H1 (cell line): Measurements from ENCODE around the gene LEFTY1.

ENCODE experiments used
- ASH2L ChIP-seq: fragments of 200-600, 300-600 bp; sonication (generic); IDR thresholded peaks from one replicate; pipeline ENCODE4 v1.7.1; 2017; ENCODE audit warnings: low read length
- CHD1 ChIP-seq: IDR thresholded peaks from 2 replicates; pipeline ENCODE4 v1.6.1; 2012; ENCODE audit warnings: low read depth, low read length, improper control_type of control experiment
- GTF2F1 ChIP-seq: IDR thresholded peaks from 2 replicates; pipeline ENCODE4 v1.6.1; 2012; ENCODE audit warnings: low read depth, low read length, improper control_type of control experiment, borderline replicate concordance
- JUN ChIP-seq: IDR thresholded peaks from 2 replicates; pipeline ENCODE4 v1.6.1; 2011; ENCODE audit warnings: low read depth, mild to moderate bottlenecking, improper control_type of control experiment, low read length
- KDM5A ChIP-seq: fragments of 200-600 bp; IDR thresholded peaks from 2 replicates; pipeline ENCODE4 v1.7.1; 2012; ENCODE audit warnings: mild to moderate bottlenecking, low read length, inconsistent platforms, mixed read lengths
- NRF1 ChIP-seq: IDR thresholded peaks from 2 replicates; pipeline ENCODE4 v1.6.1; 2011; ENCODE audit warnings: mild to moderate bottlenecking, low read depth, low read length, improper control_type of control experiment
- POLR2A ChIP-seq, 2 experiments: IDR thresholded peaks; 1 replicate in 1 of 2; 2 replicates in 1 of 2; pipeline ENCODE4 v1.6.1; 2011; ENCODE audit warnings: low read depth in 2 of 2, low read length in 2 of 2, mild to moderate bottlenecking in 2 of 2; ENCODE audit errors: control extremely low read depth in 1 of 2
- POLR2AphosphoS5 ChIP-seq: IDR thresholded peaks from 2 replicates; pipeline ENCODE4 v1.6.1; 2011; ENCODE audit warnings: low read depth, low read length
- SAP30 ChIP-seq: fragments of 300-600 bp; sonication (generic); IDR thresholded peaks from 2 replicates; pipeline ENCODE4 v1.7.1; 2012; ENCODE audit warnings: low read length, moderate library complexity, mild to moderate bottlenecking, inconsistent platforms; ENCODE audit not compliant: insufficient read depth, insufficient replicate concordance
- SUZ12 ChIP-seq: fragments of 200-600 bp; sonication (generic); IDR thresholded peaks from 2 replicates; pipeline ENCODE4 v1.6.1; 2012; ENCODE audit warnings: mild to moderate bottlenecking, inconsistent platforms, low read length, moderate library complexity, mixed read lengths
- ZNF274 ChIP-seq: IDR thresholded peaks from 2 replicates; pipeline ENCODE4 v1.7.0; 2012; ENCODE audit warnings: low read length, borderline replicate concordance; ENCODE audit errors: extremely low read depth
- TF ChIP-seq, protein P1 (sequence below), 3 experiments: IDR thresholded peaks; 1 replicate in 2 of 3; 2 replicates in 1 of 3; pipeline versions ENCODE4 v1.5.1 to v1.6.1; 2011; ENCODE audit warnings: low read length in 3 of 3, mild to moderate bottlenecking in 3 of 3, inconsistent platforms in 2 of 3, low read depth in 1 of 3, moderate library complexity in 1 of 3; ENCODE audit not compliant: insufficient read depth in 1 of 3; ENCODE audit errors: control extremely low read depth in 1 of 3
- TF ChIP-seq, protein P2 (sequence below): IDR thresholded peaks from 2 replicates; pipeline ENCODE4 v1.6.1; 2011; ENCODE audit warnings: low read depth, mild to moderate bottlenecking, low read length; ENCODE audit not compliant: insufficient read depth

DNA sequence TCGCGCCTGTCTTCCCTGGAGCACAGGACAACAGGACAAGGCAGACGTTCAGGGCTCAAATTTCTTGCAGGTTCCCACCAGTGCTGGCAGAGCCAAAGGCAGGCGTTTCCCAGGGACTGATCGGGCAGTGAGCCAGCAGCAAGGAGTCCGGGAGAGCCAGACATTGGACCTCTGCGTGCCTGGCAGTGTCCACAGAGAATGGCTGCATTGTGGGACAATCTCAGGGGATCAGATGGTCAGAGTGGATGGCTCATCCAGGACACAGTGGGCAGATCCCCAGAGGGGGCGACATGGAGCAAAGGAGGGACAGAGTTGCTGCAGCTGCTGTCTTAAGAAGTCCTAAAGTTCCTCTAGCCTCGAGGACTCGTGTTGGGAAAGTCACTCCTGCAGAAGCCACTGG, 11.4 kb downstream of the LEFTY1 start:
- TF ChIP-seq, protein P1, sequence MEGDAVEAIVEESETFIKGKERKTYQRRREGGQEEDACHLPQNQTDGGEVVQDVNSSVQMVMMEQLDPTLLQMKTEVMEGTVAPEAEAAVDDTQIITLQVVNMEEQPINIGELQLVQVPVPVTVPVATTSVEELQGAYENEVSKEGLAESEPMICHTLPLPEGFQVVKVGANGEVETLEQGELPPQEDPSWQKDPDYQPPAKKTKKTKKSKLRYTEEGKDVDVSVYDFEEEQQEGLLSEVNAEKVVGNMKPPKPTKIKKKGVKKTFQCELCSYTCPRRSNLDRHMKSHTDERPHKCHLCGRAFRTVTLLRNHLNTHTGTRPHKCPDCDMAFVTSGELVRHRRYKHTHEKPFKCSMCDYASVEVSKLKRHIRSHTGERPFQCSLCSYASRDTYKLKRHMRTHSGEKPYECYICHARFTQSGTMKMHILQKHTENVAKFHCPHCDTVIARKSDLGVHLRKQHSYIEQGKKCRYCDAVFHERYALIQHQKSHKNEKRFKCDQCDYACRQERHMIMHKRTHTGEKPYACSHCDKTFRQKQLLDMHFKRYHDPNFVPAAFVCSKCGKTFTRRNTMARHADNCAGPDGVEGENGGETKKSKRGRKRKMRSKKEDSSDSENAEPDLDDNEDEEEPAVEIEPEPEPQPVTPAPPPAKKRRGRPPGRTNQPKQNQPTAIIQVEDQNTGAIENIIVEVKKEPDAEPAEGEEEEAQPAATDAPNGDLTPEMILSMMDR (IDR thresholded peaks at IDR 0.05; ENCODE audit: control extremely low read depth in 1 of 3, insufficient read depth in 1 of 3, low read depth in 1 of 3, low read length in 3 of 3): peak; percentile 71 to 83 (median 77)
- TF ChIP-seq CHD1: no peak
- no peak for TF ChIP-seq ZNF274
- TF ChIP-seq JUN: no peak
- TF ChIP-seq SUZ12: no peak
- TF ChIP-seq SAP30: no peak
- TF ChIP-seq NRF1: no peak
- TF ChIP-seq POLR2A (IDR thresholded peaks at IDR 0.05; ENCODE audit: control extremely low read depth in 1 of 2, low read depth in 2 of 2, low read length in 2 of 2): no peak
- TF ChIP-seq, protein P2, sequence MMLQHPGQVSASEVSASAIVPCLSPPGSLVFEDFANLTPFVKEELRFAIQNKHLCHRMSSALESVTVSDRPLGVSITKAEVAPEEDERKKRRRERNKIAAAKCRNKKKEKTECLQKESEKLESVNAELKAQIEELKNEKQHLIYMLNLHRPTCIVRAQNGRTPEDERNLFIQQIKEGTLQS: no peak
- TF ChIP-seq ASH2L: no peak
- TF ChIP-seq GTF2F1: no peak
- no peak for TF ChIP-seq KDM5A
- no peak for TF ChIP-seq POLR2AphosphoS5
